HG03354 (cell line): ENCODE results near the gene PGF.
"Not testable (repeated sequence)": the region's sequence is repeated elsewhere in the genome, so short reads cannot be mapped to it uniquely, and the experiment has no call there.

Source experiments
- ATAC-seq: cut with Tn5 transposase; IDR thresholded peaks from one replicate; pipeline ENCODE4 v1.9.1; 2021; ENCODE audit warnings: mild to moderate bottlenecking; ENCODE audit not compliant: unreplicated experiment, poor library complexity, severe bottlenecking

Gene PGF

DNA sequence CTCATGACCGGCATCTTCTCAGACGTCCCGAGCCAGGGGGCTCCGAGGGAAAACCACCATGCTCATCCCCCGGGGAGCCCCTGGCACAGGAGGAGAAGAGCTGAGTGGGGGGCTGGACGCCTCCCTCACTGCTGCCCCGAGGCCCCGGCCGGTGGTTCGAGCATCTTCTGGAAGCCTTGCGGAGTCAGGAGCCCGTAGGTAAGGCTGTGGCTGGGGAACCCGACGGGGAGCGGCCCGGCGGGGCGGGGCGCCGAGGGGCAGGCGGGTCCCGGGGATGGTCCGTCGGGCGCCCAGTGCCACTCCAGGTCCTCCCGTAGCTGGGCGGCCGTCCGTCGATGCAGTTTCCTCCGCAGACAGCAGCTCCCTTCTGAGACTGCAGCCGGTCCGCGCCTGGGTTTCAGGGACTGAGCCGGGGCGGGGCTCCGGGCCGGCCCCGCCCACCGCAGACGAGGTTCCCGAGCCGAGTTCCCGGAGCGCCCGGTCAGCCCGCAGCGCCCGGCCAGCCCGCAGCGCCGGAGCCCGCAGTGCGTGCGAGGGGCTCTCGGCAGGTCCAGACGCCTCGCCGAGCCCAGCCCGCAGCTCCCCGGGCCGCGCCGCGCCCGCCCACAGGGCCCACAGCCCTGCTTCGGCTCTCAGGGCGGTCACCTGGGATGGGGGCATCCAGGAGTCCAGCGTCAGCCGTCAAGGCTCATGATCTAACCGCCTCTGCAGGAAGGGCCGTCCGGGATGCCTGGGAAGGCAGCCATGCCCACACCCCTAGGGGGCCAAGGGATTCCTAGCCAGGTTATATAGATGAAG lies at the start of gene PGF:
TSS of gene PGF (minus strand) at position 369 of the 798 bp plus-strand sequence. CDS start at position 14, 355 bp downstream.
- ATAC-seq, result no peak

DNA sequence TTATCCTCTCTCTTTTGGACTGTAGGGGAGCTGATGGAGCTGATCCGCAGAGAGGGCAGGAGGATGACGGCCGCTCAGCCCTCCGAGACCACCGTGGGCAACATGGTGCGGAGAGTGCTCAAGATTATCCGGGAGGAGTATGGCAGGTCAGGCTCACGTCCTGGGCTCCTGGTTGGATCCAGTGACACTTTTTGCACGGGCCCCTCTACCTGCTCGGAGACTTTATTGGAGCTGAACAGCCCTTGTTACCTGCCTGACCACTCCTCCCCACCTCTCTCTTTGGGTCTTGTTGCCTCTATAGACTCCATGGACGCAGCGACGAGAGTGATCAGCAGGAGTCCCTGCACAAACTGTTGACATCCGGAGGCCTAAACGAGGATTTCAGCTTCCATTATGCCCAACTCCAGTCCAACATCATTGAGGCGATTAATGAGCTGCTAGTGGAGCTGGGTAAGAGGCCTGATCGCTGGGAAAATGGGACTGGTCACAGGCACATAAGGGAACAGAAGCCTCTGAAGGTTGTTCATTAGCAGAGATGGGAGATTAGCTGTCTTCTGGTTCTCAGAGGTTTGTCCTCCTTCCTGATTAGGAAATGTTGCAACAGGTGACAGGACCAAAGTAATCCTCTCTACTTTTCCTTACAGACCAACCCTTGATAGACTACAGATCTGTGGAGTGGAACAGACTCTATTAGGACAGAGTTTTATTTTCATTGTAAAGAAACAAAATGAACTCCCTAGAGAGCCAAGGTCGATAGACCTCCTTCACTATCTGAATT lies 48.0 kb upstream of the PGF start:
- no peak for ATAC-seq

DNA sequence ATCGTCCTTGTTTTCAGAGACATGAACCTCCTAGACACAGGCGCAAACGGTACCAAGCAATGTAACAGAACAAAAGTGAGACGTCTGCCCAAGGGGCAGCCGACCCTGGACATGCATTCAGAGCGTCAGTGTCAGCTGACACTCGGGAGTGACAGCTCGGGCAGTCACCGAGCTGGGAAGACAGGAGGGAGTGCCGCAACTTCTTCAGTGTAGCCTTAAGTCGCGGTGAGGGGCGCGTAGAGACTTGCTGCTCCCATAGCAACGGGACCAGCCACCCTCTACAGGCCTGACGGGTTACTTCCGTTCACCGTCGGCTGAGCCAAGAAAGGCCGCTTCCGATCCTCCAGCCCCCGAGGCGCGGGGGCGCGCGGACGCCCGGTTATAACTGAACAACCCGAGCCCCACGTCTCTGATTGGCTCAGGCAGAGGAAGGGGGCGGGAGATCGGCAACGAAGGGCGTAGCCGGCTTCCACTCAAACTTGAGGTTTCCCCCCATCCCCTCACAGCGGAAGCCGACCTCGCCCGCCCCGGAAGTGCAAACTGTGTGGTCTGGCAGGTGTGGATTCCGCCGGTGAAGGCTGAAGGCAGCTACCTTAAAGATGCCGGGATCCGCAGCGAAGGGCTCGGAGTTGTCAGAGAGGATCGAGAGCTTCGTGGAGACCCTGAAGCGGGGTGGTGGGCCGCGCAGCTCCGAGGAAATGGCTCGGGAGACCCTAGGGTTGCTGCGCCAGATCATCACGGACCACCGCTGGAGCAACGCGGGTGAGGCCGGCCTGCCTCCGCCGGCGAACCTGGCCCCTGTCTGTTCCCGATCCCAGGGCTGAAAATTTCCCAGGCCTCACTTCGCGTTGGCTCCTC lies 47.2 kb upstream of the PGF start, which contains the start of gene EIF2B2:
TSS of gene EIF2B2 (plus strand) at position 530 of the 858 bp plus-strand sequence. CDS start at position 600, 70 bp downstream.
- ATAC-seq, result peak; percentile 97

- ATAC-seq, result no peak
These were observed 46.5 kb upstream of the PGF start for GRCh38 chr14:75001899-75002298.

DNA sequence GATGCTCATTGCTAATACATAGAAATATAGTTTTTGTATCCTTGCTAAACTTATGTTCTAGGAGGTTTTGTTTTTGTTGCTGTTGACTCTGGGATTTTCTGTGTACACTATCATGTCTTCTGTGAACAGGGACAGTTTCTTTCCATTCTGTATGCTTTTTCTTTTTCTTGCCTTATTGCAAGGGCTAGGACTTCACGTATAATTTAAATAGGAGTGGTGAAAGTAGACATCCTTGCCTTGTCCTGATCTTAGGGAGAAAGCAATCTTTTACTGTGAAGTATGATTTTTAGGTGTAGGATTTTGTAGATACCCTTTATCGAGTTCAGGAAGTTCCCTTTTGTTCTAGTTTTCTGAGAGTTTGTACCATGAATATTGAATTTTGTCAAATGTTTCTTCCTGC lies 45.9 kb upstream of the PGF start:
- no peak for ATAC-seq

GRCh38 chr14:74995781-74996180 lies 40.4 kb upstream of the PGF start:
- ATAC-seq, result not testable (repeated sequence)

DNA sequence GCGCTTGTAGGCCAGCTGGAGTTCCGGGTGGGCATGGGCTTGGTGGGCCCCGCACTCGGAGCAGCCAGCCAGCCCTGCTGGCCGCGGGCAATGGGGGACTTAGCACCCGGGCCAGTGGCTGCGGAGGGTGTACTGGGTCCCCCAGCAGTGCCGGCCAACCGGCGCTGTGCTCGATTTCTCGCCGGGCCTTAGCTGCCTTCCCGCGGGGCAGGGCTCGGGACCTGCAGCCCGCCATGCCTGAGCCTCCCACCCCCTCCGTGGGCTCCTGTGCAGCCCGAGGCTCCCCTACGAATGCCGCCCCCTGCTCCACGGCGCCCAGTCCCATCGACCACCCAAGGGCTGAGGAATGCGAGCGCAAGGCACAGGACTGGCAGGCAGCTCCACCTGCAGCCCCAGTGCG lies 38.8 kb upstream of the PGF start:
- ATAC-seq, result not testable (repeated sequence)

DNA sequence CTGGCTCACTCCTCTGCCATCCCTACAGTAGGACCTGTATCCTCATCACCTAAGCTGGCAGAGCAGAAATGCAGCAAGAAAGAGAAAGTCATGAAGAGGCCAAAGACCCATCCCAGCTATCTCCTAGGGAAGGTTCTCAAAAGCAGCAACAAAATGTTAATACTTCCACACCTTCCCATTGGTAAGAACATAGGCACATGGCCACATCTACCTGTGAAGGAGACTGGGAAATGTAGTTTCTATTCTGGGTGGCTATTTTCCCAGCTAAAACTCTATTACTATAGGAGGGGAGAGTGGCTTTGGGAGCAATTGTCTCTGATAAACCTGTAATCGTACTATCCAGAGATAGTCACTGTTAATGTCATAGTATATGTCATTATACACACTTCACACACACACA lies 33.6 kb upstream of the PGF start:
- ATAC-seq, result no peak

DNA sequence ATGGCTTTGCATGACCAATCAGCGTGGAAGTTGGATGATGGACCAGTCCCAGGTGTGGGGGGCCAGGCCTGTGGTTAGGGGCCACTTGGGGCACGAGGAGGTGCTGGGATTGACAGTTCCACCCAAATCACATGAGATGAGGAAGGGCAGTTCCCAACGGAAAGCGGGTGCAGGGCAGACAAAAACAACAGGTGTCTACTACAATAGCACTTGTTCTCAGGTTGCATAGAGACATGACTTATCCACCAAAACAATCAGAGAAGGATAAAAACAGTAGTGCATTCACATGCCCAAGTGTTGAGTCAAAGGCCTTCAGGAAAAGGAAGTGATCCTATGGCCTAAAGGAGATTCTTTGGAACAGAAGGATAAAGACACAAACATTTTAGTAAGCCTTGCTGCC lies 32.7 kb upstream of the PGF start:
- ATAC-seq, result no peak

- no peak for ATAC-seq
These were observed 30.4 kb upstream of the PGF start for GRCh38 chr14:74985806-74986205.

GRCh38 chr14:74985028-74985310 lies 29.6 kb upstream of the PGF start:
- ATAC-seq, result no peak

- ATAC-seq, result no peak
These were observed 29.0 kb upstream of the PGF start for GRCh38 chr14:74984236-74985027.

GRCh38 chr14:74983343-74983742 lies 27.9 kb upstream of the PGF start:
- no peak for ATAC-seq

DNA sequence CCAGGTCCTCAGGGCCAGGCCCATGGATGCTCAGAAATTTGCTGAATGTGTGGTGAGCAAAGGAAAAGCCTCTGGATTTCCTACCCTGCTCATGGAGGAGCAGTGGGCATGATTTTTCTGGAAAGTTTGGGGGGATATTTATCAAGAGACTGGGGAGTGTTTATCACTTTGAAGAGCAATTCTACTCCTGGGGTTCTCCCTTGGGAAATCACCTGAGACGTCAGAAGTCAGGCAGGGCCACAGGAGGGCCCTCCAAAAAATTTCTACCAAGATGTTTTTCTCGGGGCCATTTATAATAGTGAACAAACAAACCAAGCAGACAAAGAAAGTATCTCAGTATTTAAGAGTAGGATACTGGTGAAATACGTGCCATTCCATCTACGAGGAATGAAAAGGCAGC lies 27.3 kb upstream of the PGF start:
- ATAC-seq, result no peak

- ATAC-seq, result no peak
These were observed 26.4 kb upstream of the PGF start for GRCh38 chr14:74981833-74982232.

GRCh38 chr14:74981462-74981782 lies 26.0 kb upstream of the PGF start:
- no peak for ATAC-seq

DNA sequence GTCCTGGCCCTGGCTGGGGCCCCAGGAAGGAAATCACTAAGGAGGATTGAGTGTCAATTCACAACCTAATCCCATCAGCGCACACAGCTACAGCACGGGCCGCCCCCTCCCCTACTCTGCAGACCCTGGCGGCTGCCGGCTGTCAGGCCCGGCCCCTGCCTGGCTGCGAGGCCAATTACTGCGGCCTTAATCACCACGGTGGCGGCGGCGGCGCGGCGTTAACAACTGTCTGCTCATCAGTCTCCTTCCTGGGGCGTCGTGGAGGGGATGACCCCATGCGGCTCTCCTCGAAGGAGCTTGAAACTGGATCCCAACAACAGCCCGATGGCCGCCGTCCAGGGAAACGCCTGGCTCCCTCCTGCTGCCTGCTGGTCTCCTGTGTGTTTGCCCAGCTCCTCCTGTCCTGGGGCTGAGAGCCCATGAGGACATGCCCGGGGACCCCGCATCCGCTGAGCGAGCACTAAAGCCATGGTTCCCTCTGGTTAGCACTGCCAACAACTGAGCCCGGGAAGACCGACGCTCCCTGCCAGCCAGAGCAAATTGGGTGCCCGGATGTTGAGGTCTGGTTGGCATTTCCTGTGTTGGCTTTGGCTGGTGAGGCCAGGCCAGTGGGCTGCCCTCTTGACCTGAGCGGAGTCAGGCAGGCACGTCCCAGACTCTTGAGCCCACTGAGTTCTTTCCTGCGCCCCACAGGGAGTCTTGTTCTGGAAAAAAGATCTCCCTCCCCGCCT lies 25.5 kb upstream of the PGF start:
- ATAC-seq, result no peak

GRCh38 chr14:74980398-74980730 lies 25.0 kb upstream of the PGF start:
- no peak for ATAC-seq
